ENCODE measurements around the gene XCR1.
"Not testable (repeated sequence)": the region's sequence is repeated elsewhere in the genome, so short reads cannot be mapped to it uniquely, and the experiment has no call there.

Gene XCR1

DNA sequence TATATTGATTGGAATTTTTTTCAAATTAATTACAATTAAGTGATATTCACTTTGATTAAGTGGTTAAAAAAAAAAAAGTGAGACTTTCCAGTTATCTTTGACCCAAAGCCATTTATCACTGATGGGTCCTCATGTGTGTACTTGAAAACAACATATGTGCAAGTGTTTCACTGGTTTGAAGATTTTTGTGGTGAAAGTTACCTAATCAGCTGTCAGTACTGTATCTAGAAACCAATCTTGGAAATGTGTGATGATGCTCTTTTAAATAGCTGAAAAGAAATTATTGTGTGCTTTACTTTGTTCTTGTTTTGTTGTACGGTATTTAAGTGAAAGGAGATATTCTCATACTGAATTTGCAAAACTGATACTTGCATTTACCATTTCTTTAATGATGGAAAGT is 11.6 kb upstream of the XCR1 start:
- no peak for DNase-seq (ENCODE audit: low read depth in 2 of 2)

DNA sequence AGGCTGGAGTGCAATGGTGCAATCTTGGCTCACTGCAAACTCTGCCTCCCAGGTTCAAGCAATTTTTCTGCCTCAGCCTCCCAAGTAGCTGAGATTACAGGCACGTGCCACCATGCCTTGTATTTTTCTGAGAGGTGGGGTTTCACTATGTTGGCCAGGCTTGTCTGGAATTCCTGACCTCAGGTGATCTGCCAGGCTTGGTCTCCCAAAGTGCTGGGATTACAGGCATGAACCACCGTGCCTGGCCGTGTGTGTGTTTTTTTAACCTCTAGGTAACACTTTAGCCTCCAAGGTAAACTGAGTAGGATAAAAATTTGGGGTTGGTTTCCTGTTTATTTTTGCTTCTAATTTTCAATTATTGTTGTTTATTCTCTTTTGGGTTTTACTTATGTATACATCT is 10.8 kb upstream of the XCR1 start:
- DNase-seq (ENCODE audit: low read depth in 2 of 2) = not testable (repeated sequence)

DNA sequence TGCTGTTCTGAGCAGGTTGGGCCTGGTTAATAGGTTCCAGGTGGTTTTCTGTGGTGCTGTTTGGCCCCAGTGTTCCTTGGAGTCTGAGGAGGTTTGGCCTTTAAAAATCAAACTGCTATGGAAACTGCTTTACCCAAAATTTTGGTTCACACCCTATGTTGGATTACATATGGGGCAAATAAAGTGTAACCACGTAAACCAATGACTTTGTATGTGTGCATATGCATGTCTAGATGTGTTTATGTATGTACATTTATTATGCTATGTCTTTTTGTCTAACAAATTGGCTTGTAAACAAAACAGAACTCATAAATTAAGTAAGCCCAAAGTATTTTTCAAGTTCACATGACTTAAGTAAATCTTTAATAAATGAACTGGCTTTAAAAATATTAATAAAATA is 8.9 kb upstream of the XCR1 start:
- no peak for DNase-seq (ENCODE audit: low read depth in 2 of 2)

DNA sequence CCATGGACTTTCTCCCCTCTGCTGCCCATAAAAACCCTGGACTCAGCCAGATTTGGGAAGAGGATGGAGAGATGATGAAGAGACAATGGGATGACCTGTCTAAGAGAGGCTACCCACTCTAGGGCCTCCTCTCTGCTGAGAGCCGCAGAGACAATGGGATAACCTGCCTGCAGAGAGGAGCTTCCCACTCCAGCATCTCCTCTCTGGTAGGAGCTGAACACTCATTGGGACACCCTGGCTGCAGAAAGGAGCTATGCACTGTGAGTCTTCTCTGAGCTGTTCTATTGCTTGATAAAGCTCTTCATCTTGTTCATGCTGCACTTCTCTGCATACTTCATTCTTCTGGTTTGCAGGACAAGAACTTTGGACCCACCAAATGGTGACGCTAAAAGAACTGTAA is 4.5 kb upstream of the XCR1 start:
- no peak for DNase-seq (ENCODE audit: low read depth in 2 of 2)

DNA sequence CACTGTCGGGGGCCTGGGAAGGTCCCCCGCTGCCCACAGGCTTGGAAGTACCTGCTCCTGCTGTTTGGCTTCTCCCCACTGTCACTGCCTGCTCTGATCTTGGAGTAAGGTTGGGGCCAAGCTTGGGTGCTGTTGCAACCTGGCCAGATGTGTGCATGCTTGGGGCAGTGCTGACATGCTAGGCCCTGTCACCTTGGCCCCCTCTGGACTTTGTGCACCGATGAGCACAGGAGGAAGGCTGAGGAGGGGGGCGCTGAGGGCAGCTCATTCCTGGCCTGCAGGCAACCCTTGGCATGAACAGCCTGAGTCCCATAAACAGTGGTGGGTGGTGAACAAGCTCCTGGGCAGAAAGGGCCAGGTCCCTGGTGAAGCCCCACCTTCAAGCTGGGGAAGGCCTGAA is 4.0 kb upstream of the XCR1 start:
- DNase-seq (ENCODE audit: low read depth in 2 of 2) = no peak

DNA sequence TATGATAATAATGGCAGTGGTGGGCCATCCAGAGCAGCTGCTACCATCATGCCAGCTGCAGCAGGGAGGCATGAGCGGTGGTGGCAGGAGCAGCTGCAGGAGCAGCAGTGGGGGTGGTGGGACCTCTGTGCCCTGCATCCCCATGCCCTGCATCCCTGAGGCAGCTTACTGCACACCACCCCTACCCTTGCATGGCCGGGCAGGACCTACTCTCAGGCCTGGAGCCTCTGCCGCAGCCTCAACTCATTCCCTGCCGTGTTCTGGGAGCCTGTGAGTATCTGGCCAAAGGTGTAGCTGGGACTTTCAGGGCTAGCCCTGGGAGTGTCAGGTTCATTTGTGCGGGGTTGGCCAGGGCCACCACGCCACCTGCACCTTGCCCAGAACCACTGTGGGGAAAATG is 3.3 kb upstream of the XCR1 start:
- no peak for DNase-seq (ENCODE audit: low read depth in 2 of 2)

DNA sequence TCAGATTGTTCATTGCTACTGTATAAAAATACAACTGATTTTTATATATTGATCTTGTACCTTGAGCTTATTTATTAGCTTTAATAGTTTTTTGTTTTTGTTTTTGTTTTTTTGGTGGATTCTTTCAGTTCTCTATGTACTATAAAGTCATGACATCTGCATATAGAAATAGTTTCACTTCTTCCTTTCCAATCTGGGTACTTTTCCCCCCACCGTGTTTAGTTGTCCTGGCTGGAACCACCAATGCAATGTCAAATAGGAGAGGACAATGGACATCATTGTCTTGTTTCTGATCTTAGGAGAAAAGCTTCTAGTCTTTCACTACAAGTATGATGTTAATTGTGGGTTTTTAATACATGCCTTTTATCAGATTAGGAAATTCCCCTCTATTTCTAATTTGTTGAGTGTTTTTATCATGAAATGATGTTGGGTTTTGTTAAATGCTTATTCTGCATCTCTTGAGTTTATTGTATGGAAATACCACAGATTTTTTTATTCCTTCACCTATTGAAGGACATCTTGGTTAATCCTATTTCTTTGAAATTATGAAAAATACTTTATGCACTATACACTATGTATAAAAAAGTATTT is 2.8 kb upstream of the XCR1 start:
- no peak for DNase-seq (ENCODE audit: low read depth in 2 of 2)

DNA sequence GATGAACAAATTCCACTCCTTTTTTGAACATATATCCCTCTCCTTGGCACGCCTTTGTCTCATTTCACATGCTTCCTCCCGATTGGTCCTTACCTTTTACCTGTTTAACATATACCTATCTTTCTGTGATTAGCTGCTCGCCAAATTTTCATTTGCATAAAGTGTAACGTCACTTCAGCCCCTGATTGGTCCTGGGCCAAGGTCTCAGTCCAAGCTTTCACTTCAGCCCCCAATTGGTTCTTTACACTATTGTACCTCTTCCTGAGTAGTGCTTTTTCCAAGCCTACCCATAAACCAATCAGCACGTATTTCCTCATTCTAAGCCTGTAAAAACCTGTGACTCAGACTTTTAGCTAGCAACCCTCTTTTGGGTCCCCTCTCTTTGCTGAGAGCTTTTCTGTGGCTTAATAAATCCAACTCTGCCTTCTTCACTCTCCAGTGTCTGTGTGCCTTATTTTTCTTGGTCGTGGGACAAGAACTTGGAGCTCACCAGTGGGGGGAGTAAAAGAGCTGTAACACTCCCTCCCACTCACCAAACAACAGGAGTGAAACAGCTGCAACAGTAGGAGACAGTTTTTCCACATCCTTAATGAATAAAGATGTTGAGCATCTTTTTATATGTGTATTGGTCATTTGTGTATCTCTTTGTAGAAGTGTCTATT is 584 bp upstream of the XCR1 start:
- DNase-seq (ENCODE audit: low read depth in 2 of 2) = no peak

DNA sequence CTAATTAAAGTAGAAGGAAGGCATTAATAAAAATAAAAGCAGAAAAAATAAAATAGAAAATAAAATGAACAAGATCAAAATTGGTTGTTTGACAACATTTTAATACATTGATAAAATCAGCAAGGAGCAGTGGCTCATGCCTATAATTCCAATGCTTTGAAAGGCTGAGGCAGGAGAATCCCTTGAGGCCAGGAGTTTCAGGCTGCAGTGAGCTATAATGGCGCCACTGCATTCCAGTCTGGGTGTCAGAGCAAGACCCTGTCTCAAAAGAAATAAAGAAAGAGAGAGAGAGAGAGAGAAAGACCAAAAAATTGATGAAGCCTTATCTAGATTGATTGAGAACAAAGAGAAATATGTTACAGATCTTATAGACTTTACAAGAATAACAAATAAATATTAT is 2.1 kb downstream of the XCR1 start:
- no peak for DNase-seq (ENCODE audit: low read depth in 2 of 2)

DNA sequence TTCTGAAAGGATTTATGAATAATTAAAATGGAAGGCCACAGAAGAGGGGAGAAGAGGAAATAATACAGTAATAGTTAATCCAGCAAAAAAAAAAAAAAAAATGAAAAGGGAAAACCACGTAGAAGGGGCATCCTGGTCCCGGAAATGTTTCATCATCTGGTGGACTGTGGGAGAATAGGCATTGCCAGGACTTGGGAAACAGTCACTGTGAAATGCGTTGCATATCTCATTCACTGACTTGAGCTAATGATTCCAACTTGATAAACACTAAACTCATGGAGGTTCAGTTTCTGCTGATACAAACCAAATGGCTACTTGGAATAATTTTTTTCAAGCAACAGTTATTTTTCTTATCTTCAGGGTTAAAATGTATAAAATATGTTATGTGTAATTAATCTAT is 3.2 kb downstream of the XCR1 start:
- no peak for DNase-seq (ENCODE audit: low read depth in 2 of 2)

DNA sequence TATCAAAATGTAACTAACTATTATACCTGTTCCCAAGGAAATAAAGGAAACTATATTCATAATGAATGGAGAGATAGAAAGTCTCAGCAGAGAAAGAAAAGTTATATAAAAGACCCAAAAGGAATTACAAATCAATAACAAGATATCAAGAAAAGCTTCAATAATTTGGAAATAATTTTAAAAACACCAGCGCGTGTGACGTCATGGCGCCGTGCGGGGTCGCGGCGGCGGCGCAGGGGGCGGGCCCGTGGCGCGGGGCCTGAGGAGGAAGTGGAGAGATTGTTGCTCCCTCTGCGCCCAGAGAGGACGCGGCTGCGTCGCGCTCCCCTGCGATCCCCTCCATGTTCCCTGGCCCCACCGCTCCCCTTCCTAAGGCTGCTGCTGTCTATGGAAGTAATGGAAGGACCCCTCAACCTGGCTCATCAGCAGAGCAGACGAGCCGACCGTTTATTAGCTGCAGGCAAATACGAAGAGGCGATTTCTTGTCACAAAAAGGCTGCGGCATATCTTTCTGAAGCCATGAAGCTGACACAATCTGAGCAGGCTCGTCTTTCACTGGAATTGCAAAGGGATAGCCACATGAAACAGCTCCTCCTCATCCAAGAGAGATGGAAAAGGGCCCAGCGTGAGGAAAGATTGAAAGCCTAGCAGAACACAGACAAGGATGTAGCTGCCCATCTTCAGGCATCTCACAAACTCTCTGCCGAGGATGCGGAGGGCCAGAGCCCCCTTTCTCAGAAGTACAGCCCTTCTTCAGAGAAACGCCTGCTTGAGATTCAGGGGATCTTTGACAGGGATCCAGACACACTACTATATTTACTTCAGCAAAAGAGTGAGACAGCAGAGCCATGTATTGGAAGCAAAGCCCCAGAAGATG is 4.1 kb downstream of the XCR1 start:
- no peak for DNase-seq (ENCODE audit: low read depth in 2 of 2)

DNA sequence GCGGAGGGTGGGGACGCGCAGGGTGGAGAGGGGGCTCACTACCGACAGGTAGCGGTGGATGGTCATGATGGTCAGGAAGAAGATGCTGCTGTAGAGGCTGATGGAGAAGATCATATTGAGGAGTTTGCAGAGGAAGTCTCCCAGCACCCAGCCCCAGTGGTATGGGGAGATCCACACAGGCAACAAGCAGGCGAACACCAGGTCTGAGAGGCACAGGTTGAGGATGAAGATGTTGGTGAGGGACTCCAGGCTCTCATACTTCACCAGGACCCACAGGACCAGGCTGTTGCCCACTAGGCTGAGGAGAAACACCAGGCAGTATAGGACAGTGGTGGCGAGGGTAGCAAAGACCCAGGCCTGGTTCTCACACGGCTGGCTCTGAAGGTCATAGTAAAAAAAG is 5.8 kb downstream of the XCR1 start:
- no peak for DNase-seq (ENCODE audit: low read depth in 2 of 2)

DNA sequence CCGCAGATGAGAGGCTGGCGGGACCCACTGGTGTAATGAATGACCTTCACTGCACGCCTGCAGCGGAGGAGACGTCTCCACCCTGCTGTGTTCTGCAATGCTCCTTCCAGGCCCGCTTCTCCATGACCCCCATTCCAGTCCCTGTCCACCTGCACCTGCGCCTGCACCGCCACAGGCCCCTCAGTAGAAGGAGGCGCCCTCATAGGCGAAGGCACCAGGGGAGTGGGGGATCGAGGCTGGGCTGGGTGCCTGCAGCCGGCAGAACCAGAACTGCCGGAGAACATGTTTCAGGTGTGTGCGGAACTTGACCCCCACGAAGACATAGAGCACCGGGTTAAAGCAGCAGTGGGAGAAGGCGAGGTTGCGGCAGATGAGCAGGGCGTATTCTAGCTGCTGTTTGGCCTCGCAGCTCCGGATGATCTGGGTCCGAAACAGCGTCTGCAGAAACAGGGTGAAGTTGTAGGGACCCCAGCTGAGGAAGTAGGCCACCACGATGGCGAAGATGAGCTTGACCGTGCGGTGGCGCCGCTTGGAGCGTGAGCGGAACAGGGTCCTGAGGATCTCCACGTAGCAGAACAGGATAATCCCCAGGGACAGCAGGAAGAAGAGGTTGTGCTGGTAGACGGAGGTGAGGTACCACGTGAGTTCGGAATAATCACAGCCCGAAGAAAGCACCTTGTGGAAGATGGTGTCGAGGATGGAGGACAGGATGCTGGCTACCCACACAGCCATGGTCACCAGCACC is 6.3 kb downstream of the XCR1 start:
- no peak for DNase-seq (ENCODE audit: low read depth in 2 of 2)

DNA sequence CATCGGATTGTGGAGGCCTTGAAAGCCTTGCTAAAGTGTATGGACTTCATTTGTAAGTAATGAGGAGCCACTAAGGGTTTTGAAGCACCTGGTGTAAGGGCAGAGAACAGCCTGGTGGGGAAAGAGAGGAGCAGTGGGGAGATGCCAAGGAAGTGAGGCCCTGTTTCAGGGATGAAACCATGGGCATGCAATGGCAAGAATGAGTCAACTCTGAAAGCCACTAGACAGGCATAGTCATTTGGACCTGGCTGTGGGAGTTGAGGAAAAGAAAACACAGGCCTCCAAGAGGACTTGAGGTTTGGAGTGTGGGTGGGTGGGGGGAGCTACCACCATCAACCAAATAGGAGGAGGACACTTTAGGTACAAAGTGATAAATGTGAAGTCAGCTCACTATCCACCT is 7.6 kb downstream of the XCR1 start:
- no peak for DNase-seq (ENCODE audit: low read depth in 2 of 2)

DNA sequence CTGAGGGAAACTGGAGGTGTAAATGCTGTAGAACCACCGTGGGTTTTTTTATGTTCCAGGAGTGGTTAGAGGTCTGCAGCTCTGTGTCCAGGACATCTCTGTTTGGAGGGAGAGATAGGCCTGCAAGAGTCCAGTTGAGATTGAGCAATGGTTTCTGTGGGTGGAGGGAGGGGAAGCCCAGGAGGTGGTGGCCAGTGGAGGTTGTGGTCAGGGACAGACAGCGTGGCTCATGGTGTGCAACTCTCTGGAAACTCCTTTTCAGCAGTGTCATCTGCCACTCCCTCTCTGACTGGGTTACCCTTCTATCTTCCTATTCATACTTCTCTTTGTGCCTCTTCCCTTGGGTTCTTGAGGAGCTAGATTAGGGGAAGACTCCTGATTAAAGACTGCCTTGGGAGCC is 9.6 kb downstream of the XCR1 start:
- DNase-seq (ENCODE audit: low read depth in 2 of 2) = no peak

DNA sequence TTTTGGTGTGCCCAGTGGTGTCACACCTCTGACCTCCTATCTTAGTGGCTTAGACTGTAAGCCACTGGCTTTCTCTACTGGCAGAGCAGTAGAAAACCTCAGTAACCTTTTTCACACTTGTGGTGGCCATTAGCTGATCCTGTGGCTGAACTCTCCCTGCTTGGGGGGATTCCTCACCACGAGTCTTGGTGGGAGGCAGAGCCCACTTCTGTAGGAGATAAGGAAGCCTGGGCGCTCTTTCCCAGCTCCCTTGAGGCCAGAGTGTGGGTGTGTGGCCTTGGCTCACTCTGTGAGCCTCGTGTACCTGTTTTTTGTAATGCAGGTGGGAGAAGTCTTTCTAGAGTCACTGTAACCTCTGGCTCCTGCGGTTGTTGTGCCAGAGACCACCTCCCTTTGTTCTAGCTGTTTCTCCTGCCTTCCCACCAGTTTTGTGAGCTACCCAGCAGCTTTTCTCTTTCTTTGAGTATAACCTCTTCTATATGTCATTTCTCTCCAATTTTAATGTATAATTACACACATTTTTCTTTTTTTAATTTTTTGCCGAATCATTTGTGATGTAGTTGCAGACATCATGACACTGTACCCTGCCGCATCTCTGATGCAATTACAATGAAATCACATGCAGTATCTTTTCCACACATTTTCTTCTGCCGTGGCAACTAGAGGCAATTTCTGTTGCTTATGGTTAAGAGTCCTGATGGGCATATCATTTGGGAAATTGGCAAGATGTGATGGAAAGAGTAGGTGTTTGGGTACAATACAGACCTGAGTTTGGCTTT is 13.8 kb downstream of the XCR1 start:
- DNase-seq (ENCODE audit: low read depth in 2 of 2) = no peak

DNA sequence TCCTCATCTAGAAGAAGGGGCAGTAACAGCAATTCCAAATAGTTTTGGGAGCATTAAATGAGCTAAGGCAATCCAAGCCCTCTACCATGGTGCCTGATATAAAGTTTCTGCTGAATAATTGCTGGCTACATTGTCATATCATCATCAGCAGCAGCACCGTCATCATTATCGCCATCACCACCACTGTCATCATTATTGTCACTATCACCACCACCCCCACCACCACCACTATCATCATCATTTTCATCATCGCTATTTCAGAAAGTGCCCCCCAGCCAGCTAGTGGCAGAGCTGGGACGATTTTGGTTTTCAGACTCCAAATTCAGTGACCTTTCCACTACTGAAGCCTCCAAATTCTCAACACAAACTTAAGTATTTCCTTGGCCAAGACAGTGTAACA is 15.0 kb downstream of the XCR1 start:
- no peak for DNase-seq (ENCODE audit: low read depth in 2 of 2)

DNA sequence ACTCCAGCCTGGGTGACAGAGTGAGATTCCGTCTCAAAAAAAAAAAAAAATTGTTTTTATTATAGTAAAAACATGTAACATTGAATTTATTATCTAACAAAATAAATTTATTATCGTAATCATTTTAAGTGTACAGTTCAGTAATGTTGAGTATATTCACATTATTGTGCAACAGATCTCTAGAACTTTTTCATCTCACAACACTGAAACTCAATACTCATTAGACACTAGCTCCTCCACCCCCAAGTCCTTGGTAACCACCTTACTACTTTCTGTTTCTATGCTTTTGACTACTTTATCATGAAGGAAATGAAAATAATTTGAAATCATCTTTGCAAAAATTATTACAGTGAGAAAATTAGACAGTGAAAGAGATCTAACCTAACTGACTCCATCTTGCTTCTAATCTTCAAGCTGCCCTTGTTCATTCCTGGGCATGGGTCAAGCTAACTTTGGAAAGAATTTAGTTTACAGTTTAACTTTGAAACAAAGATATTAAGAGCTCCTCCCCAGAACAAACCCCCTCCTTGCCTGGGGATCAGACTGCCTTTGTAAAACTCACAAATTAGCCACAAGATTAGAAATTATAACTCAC is 16.7 kb downstream of the XCR1 start:
- DNase-seq (ENCODE audit: low read depth in 2 of 2) = no peak

DNA sequence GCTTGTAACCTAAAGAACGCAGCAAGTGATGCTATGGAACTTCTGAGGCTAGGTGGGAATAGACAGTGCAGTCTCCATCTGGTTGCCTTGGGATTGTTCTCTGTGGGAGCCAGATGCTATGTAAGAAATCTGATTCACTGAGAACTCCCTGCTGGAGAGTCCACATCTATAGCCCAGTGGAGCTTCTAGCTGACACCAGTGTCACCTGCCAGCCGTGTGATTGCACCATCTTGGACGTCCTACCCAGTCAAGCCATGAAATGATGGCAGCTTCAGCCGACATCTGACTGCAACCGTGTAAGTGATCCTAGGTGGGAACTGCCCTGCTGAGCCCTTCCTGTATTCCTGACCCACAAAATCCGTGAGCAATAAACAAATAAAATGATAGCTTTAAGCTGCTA is 19.2 kb downstream of the XCR1 start:
- no peak for DNase-seq (ENCODE audit: low read depth in 2 of 2)

DNA sequence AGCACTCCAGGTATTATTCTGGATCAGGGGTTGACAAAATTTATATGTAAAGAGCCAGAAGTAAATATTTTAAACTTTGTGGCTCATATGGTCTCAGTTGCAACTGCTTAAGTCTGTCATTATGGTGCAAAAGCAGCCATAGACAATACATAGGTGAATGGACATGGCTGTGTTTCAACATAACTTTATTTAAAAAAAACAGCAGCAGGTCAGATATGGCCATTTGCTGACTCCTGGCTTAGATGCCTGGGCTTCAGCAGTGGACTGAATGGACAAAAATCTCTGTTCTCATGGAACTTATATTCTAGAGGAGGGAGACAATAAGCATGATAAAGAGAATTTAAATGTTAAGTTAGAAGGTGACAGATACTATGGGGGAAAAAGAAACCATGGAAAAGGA is 20.0 kb downstream of the XCR1 start:
- DNase-seq (ENCODE audit: low read depth in 2 of 2) = no peak

Data from fibroblast of skin of left biceps (primary cell).